GM19467 (cell line): ENCODE data around the gene ZNF862.

Experiments
- ATAC-seq: cut with Tn5 transposase; IDR thresholded peaks from one replicate; pipeline ENCODE4 v1.9.1; 2021; ENCODE audit warnings: mild to moderate bottlenecking, moderate library complexity; ENCODE audit not compliant: unreplicated experiment

The ZNF862 gene

GRCh38 chr7:149864023-149864422, 25.8 kb downstream of the ZNF862 start:
- ATAC-seq: no peak

GRCh38 chr7:149864751-149865150, 26.6 kb downstream of the ZNF862 start:
- ATAC-seq: no peak

GRCh38 chr7:149865437-149865836, 27.3 kb downstream of the ZNF862 start:
- ATAC-seq: no peak

GRCh38 chr7:149866139-149866778, 28.1 kb downstream of the ZNF862 start:
- no peak for ATAC-seq

- ATAC-seq: no peak
Observed at GRCh38 chr7:149866779-149867447, 28.7 kb downstream of the ZNF862 start.

GRCh38 chr7:149867762-149868622, 29.8 kb downstream of the ZNF862 start:
- no peak for ATAC-seq

GRCh38 chr7:149868623-149869290, 30.6 kb downstream of the ZNF862 start:
- ATAC-seq: no peak

GRCh38 chr7:149869291-149869650, 31.1 kb downstream of the ZNF862 start:
- no peak for ATAC-seq

GRCh38 chr7:149869867-149870266, 31.7 kb downstream of the ZNF862 start:
- ATAC-seq: no peak

GRCh38 chr7:149870274-149870673, 32.1 kb downstream of the ZNF862 start:
- ATAC-seq: no peak

- ATAC-seq: no peak
Observed at GRCh38 chr7:149870701-149871483, 32.7 kb downstream of the ZNF862 start.

- ATAC-seq: no peak
Observed at GRCh38 chr7:149871576-149871975, 33.4 kb downstream of the ZNF862 start.

- ATAC-seq: no peak
Observed at GRCh38 chr7:149872419-149873073, 34.4 kb downstream of the ZNF862 start.

GRCh38 chr7:149873074-149873969, 35.1 kb downstream of the ZNF862 start, which contains the start of gene ATP6V0E2:
TSS of gene ATP6V0E2 (plus strand) at chr7:149873969. CDS start at chr7:149874066, 97 bp downstream.
- ATAC-seq: peak; percentile 89

- peak; percentile 24 for ATAC-seq
Observed at GRCh38 chr7:149873970-149874643, 35.9 kb downstream of the ZNF862 start.

GRCh38 chr7:149874644-149875028, 36.5 kb downstream of the ZNF862 start:
- ATAC-seq: no peak

- ATAC-seq: no peak
Observed at GRCh38 chr7:149875396-149875795, 37.2 kb downstream of the ZNF862 start.

GRCh38 chr7:149877890-149878522, 39.8 kb downstream of the ZNF862 start:
- ATAC-seq: no peak
